Measurements from ENCODE around the gene APLN.

The APLN gene

GRCh38 chrX:129654652-129655546, at the start of gene APLN:
APLN (minus strand) TSS chrX:129654956; CDS start chrX:129654630, 326 bp downstream.
- DNase-seq = no peak

- DNase-seq = no peak
Observed at GRCh38 chrX:129704491-129704890, 49.7 kb upstream of the APLN start.

- DNase-seq = no peak
Observed at GRCh38 chrX:129701624-129702069, 46.9 kb upstream of the APLN start.

GRCh38 chrX:129700536-129700935, 45.8 kb upstream of the APLN start:
- no peak for DNase-seq

GRCh38 chrX:129698150-129698549, 43.4 kb upstream of the APLN start:
- DNase-seq = no peak

GRCh38 chrX:129697204-129697829, 42.6 kb upstream of the APLN start:
- DNase-seq = no peak

GRCh38 chrX:129696463-129697155, 41.9 kb upstream of the APLN start:
- DNase-seq = no peak

GRCh38 chrX:129695937-129696336, 41.2 kb upstream of the APLN start:
- DNase-seq = no peak

GRCh38 chrX:129695535-129695934, 40.8 kb upstream of the APLN start:
- no peak for DNase-seq

- no peak for DNase-seq
Observed at GRCh38 chrX:129694805-129695204, 40.0 kb upstream of the APLN start.

- DNase-seq = no peak
Observed at GRCh38 chrX:129693354-129693753, 38.6 kb upstream of the APLN start.

GRCh38 chrX:129690435-129690834, 35.7 kb upstream of the APLN start:
- DNase-seq = no peak

GRCh38 chrX:129689796-129690195, 35.0 kb upstream of the APLN start:
- no peak for DNase-seq

GRCh38 chrX:129688097-129688496, 33.3 kb upstream of the APLN start:
- DNase-seq = no peak

- no peak for DNase-seq
Observed at GRCh38 chrX:129686422-129686948, 31.7 kb upstream of the APLN start.

GRCh38 chrX:129682979-129683378, 28.2 kb upstream of the APLN start:
- DNase-seq = no peak

GRCh38 chrX:129679901-129680300, 25.1 kb upstream of the APLN start:
- no peak for DNase-seq

- DNase-seq = peak; percentile 43
Observed at GRCh38 chrX:129678614-129679195, 23.9 kb upstream of the APLN start.

- no peak for DNase-seq
Observed at GRCh38 chrX:129667412-129667811, 12.7 kb upstream of the APLN start.

- DNase-seq = no peak
Observed at GRCh38 chrX:129665916-129666644, 11.3 kb upstream of the APLN start.

GRCh38 chrX:129663171-129663570, 8.4 kb upstream of the APLN start:
- DNase-seq = no peak

- no peak for DNase-seq
Observed at GRCh38 chrX:129661369-129661768, 6.6 kb upstream of the APLN start.

Measured in activated CD4-positive, CD25-positive, alpha-beta regulatory T cell treated with anti-CD3 and anti-CD28 coated beads, Interleukin-2, amount 50 U/mL, for 72 hours (primary cell).